ENCODE data around the gene FSTL3.
A peak's percentile ranks its signal among the peaks of the same experiment; 100 is the strongest.
"Not testable (repeated sequence)": the region's sequence is repeated elsewhere in the genome, so short reads cannot be mapped to it uniquely, and the experiment has no call there.

The FSTL3 gene

GRCh38 chr19:661427-662196, 14.6 kb upstream of the FSTL3 start:
- DNase-seq (ENCODE audit: low read depth in 2 of 2), result peak; percentile 42 to 50

- peak; percentile 58 to 63 for DNase-seq (ENCODE audit: low read depth in 2 of 2)
These were observed 13.8 kb upstream of the FSTL3 start for GRCh38 chr19:662207-662961.

DNA sequence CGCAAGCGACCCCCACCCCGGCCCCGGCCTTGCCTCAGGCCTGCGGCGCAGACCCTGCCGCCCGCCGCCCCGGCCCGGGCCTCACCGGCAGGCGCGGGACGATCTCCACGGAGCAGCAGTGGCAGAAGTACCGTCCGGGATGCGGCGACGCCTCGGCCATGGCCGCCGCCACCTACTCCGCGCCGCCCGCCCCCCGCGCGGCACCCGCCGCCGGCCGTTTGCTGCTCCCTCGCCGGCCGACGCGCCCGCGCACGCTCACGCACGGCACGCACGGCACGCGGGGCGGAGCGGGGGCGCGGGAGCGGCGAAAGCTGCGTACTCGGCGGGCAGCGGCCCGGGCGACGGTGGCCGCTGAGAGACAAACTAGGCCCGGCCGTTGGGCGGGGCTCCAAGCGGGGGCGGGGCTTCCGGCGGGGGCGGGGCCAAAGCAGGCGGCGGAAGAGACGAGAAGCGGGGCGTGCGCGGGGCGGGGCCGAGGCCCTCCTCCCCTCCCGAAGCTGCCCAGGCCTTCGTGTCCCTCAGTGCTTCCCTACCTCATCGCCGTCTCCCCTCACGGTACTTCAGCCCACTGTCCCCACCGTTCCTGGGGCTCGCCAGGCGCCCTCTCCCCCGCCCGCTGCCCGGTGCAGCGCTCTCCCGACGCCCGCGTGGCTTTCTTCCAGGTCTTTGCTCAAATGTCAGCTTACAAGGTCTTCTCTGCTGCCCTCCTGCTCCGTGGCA, 13.1 kb upstream of the FSTL3 start, which contains the start of gene RNF126:
TSS of gene RNF126 (minus strand) at position 253 of the 720 bp plus-strand sequence. CDS start at position 160, 93 bp downstream.
- peak; percentile 94 to 97 for DNase-seq (ENCODE audit: low read depth in 2 of 2)

- DNase-seq (ENCODE audit: low read depth in 2 of 2), result no peak
These were observed 12.5 kb upstream of the FSTL3 start for GRCh38 chr19:663682-664117.

- peak; percentile 81 for DNase-seq (ENCODE audit: low read depth in 2 of 2)
These were observed 11.2 kb upstream of the FSTL3 start for GRCh38 chr19:664913-665443.

DNA sequence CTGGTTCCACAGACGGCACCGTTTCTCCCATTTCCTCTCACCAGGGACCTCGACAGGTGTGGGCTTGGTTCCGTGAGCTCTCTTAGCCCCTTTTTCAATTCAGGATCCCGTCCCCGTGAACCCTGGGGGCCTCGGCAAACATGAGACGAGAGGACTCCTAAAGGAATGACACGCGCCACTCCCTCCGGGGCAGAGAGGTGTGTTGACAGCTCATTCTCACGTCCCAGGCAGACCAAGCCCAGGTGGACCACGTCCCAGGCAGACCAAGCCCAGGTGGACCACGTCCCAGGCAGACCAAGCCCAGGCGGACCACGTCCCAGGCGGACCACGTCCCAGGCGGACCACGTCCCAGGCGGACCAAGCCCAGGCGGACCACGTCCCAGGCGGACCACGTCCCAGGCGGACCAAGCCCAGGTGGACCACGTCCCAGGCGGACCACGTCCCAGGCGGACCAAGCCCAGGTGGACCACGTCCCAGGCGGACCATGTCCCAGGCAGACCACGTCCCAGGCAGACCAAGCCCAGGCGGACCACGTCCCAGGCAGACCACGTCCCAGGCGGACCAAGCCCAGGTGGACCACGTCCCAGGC, 9.1 kb upstream of the FSTL3 start:
- DNase-seq (ENCODE audit: low read depth in 2 of 2), result not testable (repeated sequence)

DNA sequence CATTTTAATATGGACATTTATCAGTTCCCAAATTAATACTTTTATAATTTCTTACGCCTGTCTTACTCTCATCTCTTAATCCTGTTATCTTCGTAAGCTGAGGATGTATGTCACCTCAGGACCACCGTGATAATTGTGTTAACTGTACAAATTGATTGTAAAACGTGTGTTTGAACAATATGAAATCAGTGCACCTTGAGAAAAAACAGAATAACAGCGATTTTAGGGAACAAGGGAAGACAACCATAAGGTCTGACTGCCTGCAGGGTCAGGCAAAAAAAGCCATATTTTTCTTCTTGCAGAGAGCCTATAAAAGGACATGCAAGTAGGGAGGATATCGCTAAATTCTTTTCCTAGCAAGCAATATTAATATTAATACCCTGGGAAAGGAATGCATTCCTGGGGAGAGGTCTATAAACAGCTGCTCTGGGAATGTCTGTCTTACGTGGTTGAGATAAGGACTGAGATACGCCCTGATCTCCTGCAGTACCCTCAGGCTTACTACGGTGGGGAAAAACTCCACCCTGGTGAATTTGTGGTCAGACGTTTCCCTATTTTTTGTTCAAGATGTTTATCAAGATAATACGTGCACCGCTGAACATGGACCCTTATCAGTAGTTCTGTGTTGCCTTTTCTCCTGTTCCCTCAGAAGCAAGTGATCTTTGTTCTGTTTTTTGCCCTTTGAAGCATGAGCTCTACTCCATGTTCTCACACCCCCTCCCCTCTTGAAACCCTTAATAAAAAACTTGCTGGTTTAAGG, 7.3 kb upstream of the FSTL3 start:
- not testable (repeated sequence) for DNase-seq (ENCODE audit: low read depth in 2 of 2)

GRCh38 chr19:670609-671075, 5.5 kb upstream of the FSTL3 start:
- DNase-seq (ENCODE audit: low read depth in 2 of 2), result no peak

- no peak for DNase-seq (ENCODE audit: low read depth in 2 of 2)
These were observed 1.7 kb upstream of the FSTL3 start for GRCh38 chr19:674282-675151.

- DNase-seq (ENCODE audit: low read depth in 2 of 2), result no peak
These were observed 219 bp upstream of the FSTL3 start for GRCh38 chr19:676007-676338.

- DNase-seq (ENCODE audit: low read depth in 2 of 2), result no peak
These were observed 1.0 kb downstream of the FSTL3 start for GRCh38 chr19:677201-677600.

DNA sequence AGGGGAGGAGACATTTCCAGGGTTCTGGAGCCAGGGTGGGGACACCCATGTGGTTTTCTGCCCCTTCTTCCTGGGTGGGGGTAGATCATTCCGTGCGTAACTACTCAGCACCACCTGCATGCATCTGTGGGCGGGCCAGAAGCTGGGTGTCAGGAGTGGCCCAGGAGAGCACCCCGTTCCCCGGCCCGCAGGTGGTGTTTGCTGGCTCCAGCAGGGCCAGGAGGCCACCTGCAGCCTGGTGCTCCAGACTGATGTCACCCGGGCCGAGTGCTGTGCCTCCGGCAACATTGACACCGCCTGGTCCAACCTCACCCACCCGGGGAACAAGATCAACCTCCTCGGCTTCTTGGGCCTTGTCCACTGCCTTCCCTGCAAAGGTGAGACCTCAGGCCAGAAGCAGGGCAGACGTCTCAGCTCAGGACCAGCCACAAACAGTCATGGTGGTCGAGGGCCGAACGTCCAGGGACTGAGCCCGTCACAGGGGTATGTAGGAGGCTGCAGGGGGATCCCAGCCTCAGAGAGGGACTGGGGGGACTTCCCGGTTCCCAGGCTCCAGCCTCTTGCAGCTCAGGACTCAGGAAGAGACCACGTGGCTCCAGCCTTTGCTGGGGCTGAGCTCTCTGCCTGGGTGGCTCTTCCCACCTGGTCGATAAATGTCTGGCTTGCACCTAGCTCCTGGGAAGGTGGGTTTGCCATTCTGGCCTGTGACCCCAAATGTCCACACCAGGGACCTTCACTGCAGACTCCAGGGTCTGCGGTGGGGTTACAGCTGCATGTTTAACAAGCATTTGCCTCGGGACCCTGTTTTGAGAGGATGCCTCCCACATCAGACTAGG, 1.6 kb downstream of the FSTL3 start:
- no peak for DNase-seq (ENCODE audit: low read depth in 2 of 2)

- DNase-seq (ENCODE audit: low read depth in 2 of 2), result no peak
These were observed 2.7 kb downstream of the FSTL3 start for GRCh38 chr19:678791-679388.

DNA sequence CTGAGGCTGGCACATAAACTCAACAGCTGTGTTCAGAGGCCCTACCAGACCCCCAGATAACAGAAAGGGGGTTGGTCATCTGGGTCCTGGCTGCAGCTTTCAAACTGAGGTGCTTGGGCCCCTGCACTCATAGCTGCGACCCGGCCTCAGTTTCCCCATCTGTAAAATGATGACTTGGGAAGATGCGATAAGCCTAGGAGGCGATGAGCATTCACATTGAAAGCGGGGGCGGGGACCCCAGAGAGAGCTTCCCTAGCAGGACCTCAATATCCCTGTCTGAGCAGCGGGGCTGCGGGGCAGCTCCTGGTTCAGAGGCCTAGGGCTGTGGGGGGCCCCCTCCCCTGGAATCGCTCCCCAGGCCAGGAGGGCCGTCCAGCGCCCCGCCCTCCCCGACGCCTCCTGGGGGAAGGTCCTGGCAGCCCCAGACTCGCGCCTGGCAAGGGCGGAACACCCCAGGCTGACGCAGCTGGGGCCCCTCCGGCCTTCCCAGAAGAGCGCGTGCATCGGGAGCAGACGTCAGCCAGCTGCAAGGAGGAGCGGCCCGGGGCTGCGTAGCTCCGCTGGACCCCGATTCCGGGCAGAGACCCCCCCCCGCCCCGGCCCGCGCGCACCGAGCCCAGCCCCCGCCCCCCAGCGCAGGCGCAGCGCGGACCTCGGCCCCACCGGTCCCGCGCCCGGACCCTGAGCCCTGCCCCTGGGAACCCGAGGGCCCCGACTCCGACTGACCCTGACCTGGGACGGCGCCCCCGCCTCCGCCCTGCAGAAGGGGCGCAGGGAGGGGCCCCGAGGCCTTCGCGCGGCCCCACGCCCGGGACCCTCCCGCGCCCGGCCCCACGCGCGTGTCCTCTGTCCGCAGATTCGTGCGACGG, 3.5 kb downstream of the FSTL3 start:
- no peak for DNase-seq (ENCODE audit: low read depth in 2 of 2)

DNA sequence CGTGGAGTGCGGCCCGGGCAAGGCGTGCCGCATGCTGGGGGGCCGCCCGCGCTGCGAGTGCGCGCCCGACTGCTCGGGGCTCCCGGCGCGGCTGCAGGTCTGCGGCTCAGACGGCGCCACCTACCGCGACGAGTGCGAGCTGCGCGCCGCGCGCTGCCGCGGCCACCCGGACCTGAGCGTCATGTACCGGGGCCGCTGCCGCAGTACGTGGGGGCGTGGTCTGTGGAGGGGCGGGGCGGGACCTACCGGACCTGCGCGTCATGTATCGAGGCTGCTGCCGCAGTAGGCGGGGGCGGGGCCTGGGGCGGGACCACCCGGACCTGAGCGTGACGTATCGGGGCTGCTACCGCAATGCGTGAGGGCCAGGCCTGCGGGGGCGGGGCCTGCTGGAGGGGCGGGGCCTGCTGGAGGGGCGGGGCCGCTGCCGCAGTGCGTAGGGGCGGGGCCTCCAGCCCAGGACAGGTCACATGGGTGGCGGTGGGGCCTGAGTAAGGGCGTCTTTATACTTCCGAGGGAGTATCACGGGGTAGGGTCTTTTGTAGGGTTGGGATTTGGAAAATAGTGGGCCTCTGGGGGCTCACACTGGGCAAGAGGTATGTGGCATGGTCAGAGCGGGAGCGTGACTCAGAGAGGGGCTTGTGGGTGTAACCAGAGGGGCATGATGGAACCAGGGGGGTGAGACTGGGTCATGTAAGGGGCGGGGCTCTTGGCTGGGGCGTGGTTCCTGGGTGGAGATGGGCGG, 4.3 kb downstream of the FSTL3 start:
- peak; percentile 100 for DNase-seq (ENCODE audit: low read depth in 2 of 2)

DNA sequence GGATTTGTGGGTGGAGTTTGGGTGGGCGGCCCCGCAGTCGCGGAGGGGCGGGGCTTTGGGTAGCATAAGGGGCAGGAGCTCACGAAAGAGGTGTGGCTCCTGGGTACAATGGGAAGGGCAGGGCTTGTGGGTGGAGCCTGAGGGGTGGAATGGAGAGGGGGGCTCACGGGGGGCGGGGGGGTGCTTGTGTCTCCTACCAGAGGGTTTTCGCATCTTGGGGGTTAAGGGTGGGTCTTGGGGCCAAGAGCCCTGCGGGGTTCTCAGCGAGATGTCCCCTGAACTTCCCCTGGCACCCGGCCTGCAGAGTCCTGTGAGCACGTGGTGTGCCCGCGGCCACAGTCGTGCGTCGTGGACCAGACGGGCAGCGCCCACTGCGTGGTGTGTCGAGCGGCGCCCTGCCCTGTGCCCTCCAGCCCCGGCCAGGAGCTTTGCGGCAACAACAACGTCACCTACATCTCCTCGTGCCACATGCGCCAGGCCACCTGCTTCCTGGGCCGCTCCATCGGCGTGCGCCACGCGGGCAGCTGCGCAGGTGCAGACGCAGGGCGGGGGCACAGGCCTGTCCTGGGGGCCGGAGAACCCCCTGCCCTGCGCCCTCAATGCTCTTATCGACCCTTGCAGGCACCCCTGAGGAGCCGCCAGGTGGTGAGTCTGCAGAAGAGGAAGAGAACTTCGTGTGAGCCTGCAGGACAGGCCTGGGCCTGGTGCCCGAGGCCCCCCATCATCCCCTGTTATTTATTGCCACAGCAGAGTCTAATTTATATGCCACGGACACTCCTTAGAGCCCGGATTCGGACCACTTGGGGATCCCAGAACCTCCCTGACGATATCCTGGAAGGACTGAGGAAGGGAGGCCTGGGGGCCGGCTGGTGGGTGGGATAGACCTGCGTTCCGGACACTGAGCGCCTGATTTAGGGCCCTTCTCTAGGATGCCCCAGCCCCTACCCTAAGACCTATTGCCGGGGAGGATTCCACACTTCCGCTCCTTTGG, 5.1 kb downstream of the FSTL3 start:
- peak in 1 of 2 donors; percentile 92 for DNase-seq (ENCODE audit: low read depth in 2 of 2)
